CD4-positive, CD25-positive, alpha-beta regulatory T cell (primary cell): ENCODE results near the gene SYDE1. TPM values are rescaled to one million over a fixed set of nuclear protein-coding genes. Genes with fewer than 3 reads are reported as not detected.

ENCODE experiments used
- ATAC-seq, 2 donors: fragments of 150-1000 bp; cut with Tn5 transposase; one replicate each; pipeline ENCODE4 v1.10.0; 2021; ENCODE audit warnings: low read depth in 2 of 2, moderate number of reproducible peaks in 2 of 2, moderate library complexity in 1 of 2
- DNase-seq, 3 donors: peaks; one replicate each; pipeline versions ENCODE4 v3.0.0 to v3.0.0-alpha.2; 2012 to 2022; ENCODE audit warnings: mixed read lengths in 1 of 3
- H3K27ac ChIP-seq: one replicate; pipeline ENCODE4 v1.7.0; 2013; ENCODE audit warnings: mild to moderate bottlenecking, low read length; ENCODE audit not compliant: insufficient read depth, poor library complexity, severe bottlenecking
- H3K27me3 ChIP-seq: one replicate; pipeline ENCODE4 v1.7.0; 2013; ENCODE audit warnings: low read length; ENCODE audit not compliant: control insufficient read depth, insufficient read depth
- H3K36me3 ChIP-seq: one replicate; pipeline ENCODE4 v1.7.0; 2013; ENCODE audit warnings: mild to moderate bottlenecking, low read length, moderate library complexity; ENCODE audit not compliant: control insufficient read depth, insufficient read depth
- H3K4me1 ChIP-seq: 2 replicates; pipeline ENCODE4 v1.7.0; 2013; ENCODE audit warnings: mild to moderate bottlenecking, low read length; ENCODE audit not compliant: insufficient read depth, control insufficient read depth, poor library complexity, severe bottlenecking
- H3K4me3 ChIP-seq: one replicate; pipeline ENCODE4 v1.7.0; 2013; ENCODE audit warnings: low read depth, mild to moderate bottlenecking, low read length, moderate library complexity
- H3K9me3 ChIP-seq, 2 experiments: 1 replicate in 1 of 2; 2 replicates in 1 of 2; pipeline ENCODE4 v1.7.0; 2013; ENCODE audit warnings: low read length in 2 of 2, mild to moderate bottlenecking in 1 of 2, moderate library complexity in 1 of 2; ENCODE audit not compliant: control insufficient read depth in 2 of 2
- H3K27ac Mint-ChIP-seq, 3 donors: one replicate each; pipeline ENCODE4 v1.8.0; 2020 to 2022; ENCODE audit warnings: mild to moderate bottlenecking in 3 of 3, mixed read lengths in 3 of 3, moderate library complexity in 2 of 3
- H3K27me3 Mint-ChIP-seq: one replicate; pipeline ENCODE4 v1.8.0; 2022; ENCODE audit warnings: mild to moderate bottlenecking, mixed read lengths
- H3K36me3 Mint-ChIP-seq: one replicate; pipeline ENCODE4 v1.8.0; 2020; ENCODE audit warnings: mixed read lengths
- H3K4me1 Mint-ChIP-seq, 4 donors: one replicate each; pipeline ENCODE4 v1.8.0; 2020 to 2022; ENCODE audit warnings: mixed read lengths in 4 of 4, mild to moderate bottlenecking in 1 of 4
- H3K4me3 Mint-ChIP-seq, 4 donors: one replicate each; pipeline ENCODE4 v1.8.0; 2020 to 2022; ENCODE audit warnings: mild to moderate bottlenecking in 4 of 4, mixed read lengths in 4 of 4, moderate library complexity in 3 of 4
- H3K9me3 Mint-ChIP-seq, 7 donors: one replicate each; pipeline ENCODE4 v1.8.0; 2020 to 2022; ENCODE audit warnings: mixed read lengths in 7 of 7, mild to moderate bottlenecking in 3 of 7, moderate library complexity in 2 of 7
- polyA plus RNA-seq, 4 donors: library from polyadenylated mRNA; unstranded; fragments of 300-500 nt; fragmentation: Illumina TruSeq; gene quantifications; one replicate each; pipeline ENCODE4 v1.2.3, GENCODE V29; 2021
- total RNA-seq: library from RNA; stranded (reverse); gene quantifications from one replicate; pipeline ENCODE4 v1.2.3, GENCODE V29; 2022

SYDE1 gene
- total and polyA plus RNA-seq, 5 donors from 2014 or later: not detected

DNA sequence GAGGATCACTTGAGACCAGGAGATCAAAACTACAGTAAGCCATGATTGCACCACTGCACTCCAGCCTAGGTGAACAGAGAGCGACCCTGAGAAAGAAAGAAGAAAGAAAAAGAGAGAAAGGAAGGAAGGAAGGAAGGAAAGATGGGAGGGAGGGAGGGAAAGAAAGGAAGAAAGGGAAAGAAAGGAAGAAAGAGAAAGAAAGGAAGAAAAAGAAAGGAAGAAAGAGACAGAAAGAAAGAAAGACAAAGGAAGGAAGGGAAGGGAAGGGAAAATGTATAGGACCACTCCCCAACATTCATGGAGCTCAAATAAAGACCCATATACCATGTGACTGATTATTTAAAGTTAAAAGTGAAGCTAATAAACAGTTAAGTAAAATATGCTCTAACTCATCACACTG lies 39.9 kb downstream of the SYDE1 start:
- Histone ChIP-seq H3K4me1 (no peaks in the 10 kb centered on the region), H3K27ac (no peak overlapping the region), H3K9me3 (no peaks in the 10 kb centered on the region), H3K36me3 (no peaks in the 10 kb centered on the region), H3K27me3 (no peaks in the 10 kb centered on the region), H3K4me3 (no peak overlapping the region)
- no peak overlapping the region for H3K4me3 Mint-ChIP-seq
- H3K36me3 Mint-ChIP-seq: no peaks in the 10 kb centered on the region
- peak overlapping the region in 1 of 3 donors; percentile 36 for H3K27ac Mint-ChIP-seq
- peaks cover 10% of the 10 kb centered on the region for H3K27me3 Mint-ChIP-seq
- H3K4me1 Mint-ChIP-seq: peaks cover 0 to 4% (median 0%) of the 10 kb centered on the region in 4 donors
- H3K9me3 Mint-ChIP-seq: no peaks in the 10 kb centered on the region
- DNase-seq (no peak), ATAC-seq (no peak)

DNA sequence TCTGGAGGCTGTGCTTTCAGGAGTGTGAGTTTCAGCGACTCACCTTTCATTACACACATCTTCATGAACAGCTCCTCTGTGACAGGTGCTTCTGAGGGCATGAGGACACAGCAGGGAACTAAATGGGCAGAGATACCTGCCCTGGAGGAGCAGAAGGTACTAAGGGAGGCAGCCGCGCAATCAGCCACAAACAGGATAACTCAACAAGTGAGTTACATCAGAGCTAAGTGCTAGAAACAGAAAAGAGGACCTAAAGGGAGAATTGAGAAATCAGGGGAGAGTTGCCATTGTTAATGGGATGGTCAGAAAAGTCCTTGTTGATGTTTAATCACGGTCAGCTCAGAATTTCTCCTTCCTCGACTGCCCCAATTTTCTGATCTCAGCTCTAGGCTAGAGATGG lies 42.5 kb downstream of the SYDE1 start:
- Mint-ChIP-seq H3K4me1 (peaks cover 0 to 4% (median 0%) of the 10 kb centered on the region in 4 donors), H3K4me3 (no peak overlapping the region), H3K27ac (no peak overlapping the region), H3K36me3 (no peaks in the 10 kb centered on the region), H3K9me3 (peaks cover 0 to 2% (median 0%) of the 10 kb centered on the region in 7 donors), H3K27me3 (peaks cover 17% of the 10 kb centered on the region)
- no peak overlapping the region for H3K27ac ChIP-seq
- ATAC-seq: no peak
- no peaks in the 10 kb centered on the region for H3K4me1 ChIP-seq
- peaks cover 2% of the 10 kb centered on the region for H3K27me3 ChIP-seq
- no peak for DNase-seq
- peaks cover 2 to 4% of the 10 kb centered on the region in 2 experiments for H3K9me3 ChIP-seq
- no peak overlapping the region for H3K4me3 ChIP-seq
- H3K36me3 ChIP-seq: no peaks in the 10 kb centered on the region

DNA sequence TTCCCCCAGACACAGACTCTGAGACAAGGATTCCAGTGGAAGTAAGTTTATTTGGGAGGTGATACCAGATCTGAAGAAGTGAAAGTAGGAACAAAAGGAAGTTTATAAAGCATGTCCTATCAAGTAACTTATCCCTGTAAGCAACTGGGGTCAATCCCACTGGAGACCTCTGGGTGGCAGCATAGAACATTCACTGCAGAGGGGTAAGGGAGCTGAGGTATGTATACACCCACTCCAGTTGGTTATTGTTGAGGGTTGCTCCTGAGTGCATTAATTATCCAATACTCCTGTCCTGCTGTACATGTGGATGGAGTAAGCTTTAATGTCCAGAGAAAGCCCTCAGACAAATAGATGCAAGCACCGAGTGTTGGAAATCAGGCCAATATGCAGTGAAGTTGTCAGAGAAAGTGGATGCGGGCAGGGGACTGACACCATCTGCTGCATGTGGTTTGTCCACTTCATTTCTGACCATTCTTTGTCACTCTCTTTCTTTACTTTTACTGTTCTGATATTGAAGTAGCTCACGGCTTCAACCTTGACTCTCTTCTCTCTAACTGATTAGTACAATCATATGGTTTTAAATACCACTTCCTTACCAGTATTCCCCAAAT lies 46.9 kb downstream of the SYDE1 start:
- DNase-seq (peak in 1 of 3 donors; percentile 44), ATAC-seq (no peak)
- no peaks in the 10 kb centered on the region for H3K36me3 ChIP-seq
- Mint-ChIP-seq H3K36me3 (no peaks in the 10 kb centered on the region), H3K4me3 (no peak overlapping the region), H3K27ac (no peak overlapping the region), H3K4me1 (peaks cover 0 to 4% (median 0%) of the 10 kb centered on the region in 4 donors), H3K27me3 (peaks cover 8% of the 10 kb centered on the region), H3K9me3 (peaks cover 0 to 2% (median 0%) of the 10 kb centered on the region in 7 donors)
- no peak overlapping the region for H3K4me3 ChIP-seq
- H3K27ac ChIP-seq: no peak overlapping the region
- peaks cover 3% of the 10 kb centered on the region for H3K27me3 ChIP-seq
- H3K9me3 ChIP-seq: peaks cover 2 to 4% of the 10 kb centered on the region in 2 experiments
- no peaks in the 10 kb centered on the region for H3K4me1 ChIP-seq

DNA sequence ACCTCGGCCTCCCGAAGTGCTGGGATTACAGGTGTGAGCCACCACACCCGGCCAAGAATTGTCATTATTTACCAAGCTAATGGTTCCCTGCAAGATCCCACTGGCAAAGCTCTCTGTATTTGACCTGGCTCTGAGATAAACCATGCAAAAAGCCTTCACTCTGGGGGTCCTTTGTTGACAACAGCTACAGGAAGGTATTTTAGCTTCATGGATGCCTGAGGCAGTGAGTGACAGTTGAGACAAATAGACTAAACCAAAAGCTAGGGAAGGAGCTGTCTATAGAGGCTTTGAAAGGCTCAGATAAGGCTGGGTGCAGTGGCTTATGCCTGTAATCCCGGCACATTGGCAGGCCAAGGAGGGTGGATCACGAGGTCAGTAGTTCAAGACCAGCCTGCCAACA lies 48.1 kb downstream of the SYDE1 start:
- ATAC-seq: no peak
- H3K4me3 ChIP-seq: no peak overlapping the region
- peaks cover 8% of the 10 kb centered on the region for H3K27me3 Mint-ChIP-seq
- peaks cover 0 to 2% (median 0%) of the 10 kb centered on the region in 7 donors for H3K9me3 Mint-ChIP-seq
- H3K27ac ChIP-seq: no peak overlapping the region
- H3K4me1 Mint-ChIP-seq: peaks cover 0 to 3% (median under 1%) of the 10 kb centered on the region in 4 donors
- H3K4me1 ChIP-seq: no peaks in the 10 kb centered on the region
- H3K36me3 ChIP-seq: no peaks in the 10 kb centered on the region
- peaks cover 3% of the 10 kb centered on the region for H3K27me3 ChIP-seq
- H3K27ac Mint-ChIP-seq: no peak overlapping the region
- no peak for DNase-seq
- H3K4me3 Mint-ChIP-seq: no peak overlapping the region
- peaks cover 2 to 4% of the 10 kb centered on the region in 2 experiments for H3K9me3 ChIP-seq
- H3K36me3 Mint-ChIP-seq: no peaks in the 10 kb centered on the region

DNA sequence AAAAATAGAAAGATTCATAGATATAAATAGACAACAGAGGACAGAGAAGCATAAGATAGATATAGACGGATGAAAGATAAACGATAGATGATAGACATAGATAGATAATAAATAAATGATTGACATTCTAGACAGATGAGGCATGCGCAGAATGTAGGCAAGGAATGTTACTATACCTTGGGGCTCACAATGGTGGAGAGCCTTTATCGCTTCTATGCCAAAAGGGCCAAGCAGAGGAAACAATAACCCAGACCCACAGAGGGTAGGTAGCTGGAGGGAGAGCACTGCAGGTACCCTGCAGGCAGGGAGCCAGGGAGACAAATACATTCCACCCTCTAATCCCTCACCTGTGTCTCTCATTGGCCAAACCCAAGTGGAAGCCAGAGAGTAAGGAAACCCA lies 49.2 kb downstream of the SYDE1 start:
- DNase-seq: no peak
- no peak overlapping the region for H3K27ac Mint-ChIP-seq
- peaks cover 0 to 2% (median 0%) of the 10 kb centered on the region in 7 donors for H3K9me3 Mint-ChIP-seq
- H3K9me3 ChIP-seq: peaks cover 2 to 4% of the 10 kb centered on the region in 2 experiments
- H3K4me3 ChIP-seq: no peak overlapping the region
- no peak for ATAC-seq
- H3K4me1 ChIP-seq: no peaks in the 10 kb centered on the region
- H3K36me3 ChIP-seq: no peaks in the 10 kb centered on the region
- H3K4me3 Mint-ChIP-seq: no peak overlapping the region
- peaks cover 3% of the 10 kb centered on the region for H3K27me3 ChIP-seq
- no peaks in the 10 kb centered on the region for H3K36me3 Mint-ChIP-seq
- peaks cover 0 to 4% (median 0%) of the 10 kb centered on the region in 4 donors for H3K4me1 Mint-ChIP-seq
- H3K27me3 Mint-ChIP-seq: peaks cover 8% of the 10 kb centered on the region
- H3K27ac ChIP-seq: no peak overlapping the region

DNA sequence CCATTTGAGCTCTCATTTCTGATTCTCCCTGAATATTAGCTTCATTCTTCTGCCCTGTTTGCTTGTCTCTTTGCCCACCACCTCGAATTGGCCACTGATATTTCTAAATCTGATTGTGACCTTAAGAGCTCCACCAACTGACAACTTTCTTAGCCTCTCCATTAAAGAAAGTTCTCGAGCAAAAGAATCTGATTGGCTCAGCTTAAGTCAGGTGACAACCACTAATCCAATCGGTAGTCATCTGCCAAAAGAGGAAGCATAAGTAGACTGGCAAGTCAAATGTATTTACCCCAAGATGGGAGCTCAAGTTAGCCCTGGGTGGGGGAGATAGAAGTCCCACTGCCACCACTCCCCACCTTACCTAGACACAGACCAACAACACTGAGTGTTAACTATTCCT lies 52.0 kb downstream of the SYDE1 start:
- H3K9me3 ChIP-seq: peaks cover 1 to 2% of the 10 kb centered on the region in 2 experiments
- H3K36me3 ChIP-seq: no peaks in the 10 kb centered on the region
- H3K27ac ChIP-seq: no peak overlapping the region
- ATAC-seq: no peak
- no peak overlapping the region for H3K4me3 Mint-ChIP-seq
- no peak overlapping the region for H3K27ac Mint-ChIP-seq
- peaks cover 0 to 5% (median 0%) of the 10 kb centered on the region in 7 donors for H3K9me3 Mint-ChIP-seq
- peaks cover 4% of the 10 kb centered on the region for H3K27me3 Mint-ChIP-seq
- no peaks in the 10 kb centered on the region for H3K36me3 Mint-ChIP-seq
- H3K4me1 Mint-ChIP-seq: peaks cover 0 to 4% (median 0%) of the 10 kb centered on the region in 4 donors
- peaks cover 2% of the 10 kb centered on the region for H3K27me3 ChIP-seq
- H3K4me1 ChIP-seq: no peaks in the 10 kb centered on the region
- no peak overlapping the region for H3K4me3 ChIP-seq
- no peak for DNase-seq

DNA sequence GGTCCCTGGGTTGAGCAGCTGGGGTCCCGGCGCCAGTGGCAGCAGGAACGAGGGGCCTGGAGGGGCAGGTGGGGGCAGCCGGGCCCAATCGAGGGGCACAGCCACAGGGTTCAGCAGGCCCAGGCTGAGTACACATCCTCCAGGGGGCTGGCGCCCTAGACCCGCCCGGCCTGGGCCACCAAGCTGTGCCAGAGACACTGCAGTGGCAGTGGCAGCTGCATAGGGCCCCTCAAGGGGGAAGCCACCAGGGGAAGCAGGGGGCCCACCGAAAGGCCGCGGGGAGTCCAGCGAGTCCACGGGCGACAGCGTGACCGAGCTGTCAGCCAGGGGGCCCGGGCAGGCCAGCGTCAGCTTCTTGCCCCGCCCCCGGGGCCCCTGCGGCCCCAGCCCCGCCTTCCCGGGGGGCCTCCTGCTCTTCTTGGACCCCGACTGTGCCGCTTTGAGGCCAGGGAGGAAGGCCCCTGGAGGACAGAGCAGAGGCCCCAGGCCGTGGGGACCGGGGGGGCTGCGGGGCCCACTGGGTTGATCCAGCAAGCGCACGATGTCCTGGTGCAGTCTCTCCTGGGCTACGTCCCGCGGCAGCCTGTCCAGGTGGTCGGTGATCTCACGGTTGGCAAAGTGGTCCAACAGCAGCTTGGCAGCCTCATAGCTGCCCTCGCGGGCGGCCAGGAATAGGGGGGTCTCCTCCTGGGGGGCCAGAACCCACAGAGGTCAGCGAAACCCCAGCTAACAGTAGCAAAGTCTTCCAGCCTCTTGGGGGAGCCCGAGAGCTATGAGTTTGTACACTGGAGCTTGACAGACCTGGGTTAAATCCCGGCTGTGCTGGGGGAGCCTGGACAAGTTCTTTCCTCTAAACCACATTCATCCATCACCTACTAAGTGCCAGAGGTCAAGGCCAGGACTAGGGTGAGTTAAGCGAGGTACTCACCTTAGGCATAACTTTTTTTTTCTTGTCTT lies 54.1 kb downstream of the SYDE1 start:
- no peak for DNase-seq
- H3K4me3 Mint-ChIP-seq: no peak overlapping the region
- no peak for ATAC-seq

More for the DNA sequence above, 54.1 kb downstream of the SYDE1 start:
- Histone ChIP-seq H3K4me1 (no peaks in the 10 kb centered on the region), H3K27ac (no peak overlapping the region), H3K27me3 (peaks cover 2% of the 10 kb centered on the region), H3K4me3 (no peak overlapping the region), H3K9me3 (peaks cover 6 to 18% of the 10 kb centered on the region in 2 experiments), H3K36me3 (no peaks in the 10 kb centered on the region)
- H3K9me3 Mint-ChIP-seq: peaks cover 0 to 16% (median 0%) of the 10 kb centered on the region in 7 donors
- H3K36me3 Mint-ChIP-seq: no peaks in the 10 kb centered on the region
- H3K27me3 Mint-ChIP-seq: peaks cover 4% of the 10 kb centered on the region
- H3K4me1 Mint-ChIP-seq: peaks cover 0 to 4% (median 0%) of the 10 kb centered on the region in 4 donors
- no peak overlapping the region for H3K27ac Mint-ChIP-seq
